HG03060 (cell line): ENCODE results near the gene DSTYK.

Source experiments
- ATAC-seq: cut with Tn5 transposase; IDR thresholded peaks from one replicate; pipeline ENCODE4 v1.9.1; 2021; ENCODE audit warnings: low read depth, moderate number of reproducible peaks; ENCODE audit not compliant: unreplicated experiment

The DSTYK gene

DNA sequence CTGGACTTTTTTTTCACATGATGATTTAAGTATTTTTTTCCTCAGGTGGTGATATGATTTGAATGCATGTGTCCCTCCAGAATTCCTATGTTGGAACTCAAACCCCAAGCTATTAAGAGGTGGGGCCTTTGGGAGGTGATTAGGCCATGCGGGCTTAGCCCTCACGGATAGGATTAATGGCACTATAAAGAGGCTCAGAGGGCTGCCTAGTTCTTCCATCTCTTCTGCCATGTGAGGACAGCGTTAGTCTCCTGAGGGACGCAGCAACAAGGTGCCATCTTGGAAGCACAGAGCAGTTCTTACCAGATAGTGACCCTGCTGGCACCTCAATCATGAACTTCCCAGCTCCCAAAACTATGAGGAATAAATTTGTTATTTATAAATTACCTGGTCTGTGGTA is 71.4 kb downstream of the DSTYK start:
- no peak for ATAC-seq

DNA sequence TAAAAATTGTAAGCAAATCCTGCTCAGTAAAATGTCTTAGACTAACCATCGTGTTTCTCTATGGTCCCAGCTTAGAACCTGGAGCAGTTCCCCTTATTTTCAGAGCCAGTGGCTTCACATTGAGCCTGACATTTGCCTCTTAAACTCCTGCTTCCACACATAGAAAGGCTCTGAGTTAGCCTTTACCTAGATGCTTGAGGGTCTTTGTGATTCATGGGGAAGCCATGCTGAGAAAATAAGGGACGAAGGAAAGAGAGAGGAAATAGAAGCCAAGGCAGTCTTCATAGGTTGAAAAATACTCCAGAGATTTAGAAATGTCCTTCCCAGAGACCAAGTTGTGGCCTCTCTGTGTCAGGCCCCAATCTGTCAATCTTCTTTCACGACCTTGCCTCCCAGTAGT is 73.6 kb downstream of the DSTYK start:
- ATAC-seq: no peak

DNA sequence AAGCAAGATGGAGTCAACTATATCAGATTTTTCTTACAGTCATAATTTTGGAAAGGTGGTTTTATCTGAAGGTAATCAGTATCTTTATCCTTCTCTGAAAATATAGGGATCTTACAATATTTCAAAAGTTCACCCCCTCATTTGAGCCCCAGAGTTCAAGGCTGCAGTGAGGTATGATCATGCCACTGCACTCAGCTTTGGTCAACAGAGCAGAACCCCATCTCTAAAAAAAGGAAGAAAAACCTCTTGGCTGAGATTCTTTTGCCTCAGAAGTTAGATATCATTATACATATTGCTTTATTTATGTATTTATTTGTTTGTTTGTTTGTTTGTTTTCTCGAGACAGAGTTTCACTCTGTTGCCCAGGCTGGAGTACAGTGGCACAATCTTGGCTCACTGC is 78.2 kb downstream of the DSTYK start:
- ATAC-seq: no peak

DNA sequence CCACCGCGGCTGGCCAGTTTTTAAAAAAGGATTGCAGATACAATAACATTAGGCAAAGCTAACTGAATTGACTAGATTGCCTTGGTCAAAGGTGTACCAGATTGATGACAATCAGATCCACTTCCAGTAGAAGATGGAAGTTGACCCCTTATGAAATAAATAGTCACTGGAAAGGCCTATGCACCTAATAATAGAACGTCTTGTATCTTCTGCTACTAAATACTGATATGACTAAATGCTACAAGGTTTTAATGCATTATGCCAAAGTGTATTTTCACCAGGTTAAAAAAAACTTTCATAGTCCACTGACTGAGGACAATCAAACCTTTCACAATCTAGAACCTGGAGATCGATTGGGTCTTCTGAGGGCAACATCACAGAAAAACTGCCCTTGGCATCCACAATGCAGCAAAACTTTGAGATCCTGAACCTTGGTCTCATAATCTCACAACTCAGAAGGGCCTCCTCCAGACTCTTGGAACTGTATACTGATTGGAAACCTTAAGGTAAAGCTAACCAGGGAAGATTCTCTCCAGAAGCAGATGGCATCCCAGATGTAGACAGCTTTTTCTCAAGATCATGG is 82.0 kb downstream of the DSTYK start:
- ATAC-seq: no peak

DNA sequence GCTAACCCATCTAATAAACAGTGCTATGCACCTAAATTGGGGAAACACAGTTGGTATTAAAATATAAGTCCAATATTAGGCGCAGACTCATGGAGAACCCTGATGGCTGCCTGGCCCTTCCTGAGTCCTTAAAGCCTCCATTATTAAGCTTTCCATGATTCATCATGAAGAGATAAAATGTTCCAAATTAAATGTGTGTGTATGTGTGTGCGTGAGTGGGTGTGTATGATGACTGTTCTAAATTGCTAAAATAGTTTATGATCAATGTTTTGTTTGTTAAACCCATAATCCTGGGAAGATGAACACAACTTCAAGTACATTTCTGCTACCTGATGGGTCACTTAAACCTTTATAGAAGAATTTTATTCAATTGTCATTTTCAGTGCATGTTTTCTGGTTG is 83.5 kb downstream of the DSTYK start:
- no peak for ATAC-seq

DNA sequence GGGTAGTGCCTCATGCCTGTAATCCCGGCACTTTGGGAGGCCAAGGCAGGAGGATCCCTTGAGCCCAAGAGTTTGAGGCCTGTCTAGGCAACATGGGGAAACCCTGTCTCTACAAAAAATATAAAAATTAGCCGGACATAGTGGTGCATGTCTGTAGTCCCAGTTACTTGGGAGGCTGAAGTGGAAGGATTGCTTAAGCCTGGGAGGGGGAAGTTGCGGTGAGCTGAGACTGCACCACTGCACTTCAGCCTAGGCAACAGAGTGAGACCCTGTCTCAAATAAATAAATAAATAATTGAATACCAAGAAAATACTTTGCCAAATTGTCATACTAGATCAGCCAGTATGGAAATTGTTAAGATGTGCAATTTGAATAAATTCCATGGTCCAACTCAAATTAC is 83.9 kb downstream of the DSTYK start:
- ATAC-seq: no peak

DNA sequence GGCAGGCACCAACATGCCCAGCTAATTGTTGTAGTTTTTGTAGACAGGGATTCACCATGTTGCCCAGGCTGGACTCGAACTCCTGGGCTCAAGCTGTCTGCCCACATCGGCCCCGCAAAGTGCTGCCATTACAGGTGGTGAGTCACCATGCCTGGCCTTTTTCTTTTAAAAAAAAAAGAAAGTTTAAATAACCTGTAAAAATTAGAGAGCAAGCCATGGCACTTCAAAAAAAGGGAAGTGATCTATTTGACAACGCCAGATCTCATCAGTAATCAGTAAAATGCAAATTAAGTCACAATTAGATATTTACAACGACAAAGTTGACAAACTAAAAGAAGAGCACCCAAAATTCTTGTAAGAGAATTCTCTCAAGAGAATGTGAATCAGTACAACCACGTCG is 86.8 kb downstream of the DSTYK start:
- no peak for ATAC-seq

DNA sequence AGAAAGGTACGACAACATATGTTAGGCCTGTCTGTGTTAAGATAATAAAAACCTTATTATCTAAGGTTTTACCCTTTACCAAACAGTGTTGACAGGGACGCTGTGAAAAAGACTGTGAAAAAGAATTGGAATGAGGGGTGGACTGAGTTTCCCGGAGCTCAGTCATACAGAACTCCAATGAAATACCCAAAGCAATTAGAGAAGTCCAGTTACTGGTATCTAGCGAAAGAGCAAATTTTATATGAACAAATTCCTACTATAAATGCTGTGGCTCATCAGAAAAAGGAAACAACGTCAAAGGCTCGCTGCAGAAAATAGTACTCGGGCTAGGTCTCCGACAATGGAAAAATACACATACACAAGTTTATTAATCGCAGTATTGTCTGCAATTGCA is 89.0 kb downstream of the DSTYK start:
- ATAC-seq: no peak

DNA sequence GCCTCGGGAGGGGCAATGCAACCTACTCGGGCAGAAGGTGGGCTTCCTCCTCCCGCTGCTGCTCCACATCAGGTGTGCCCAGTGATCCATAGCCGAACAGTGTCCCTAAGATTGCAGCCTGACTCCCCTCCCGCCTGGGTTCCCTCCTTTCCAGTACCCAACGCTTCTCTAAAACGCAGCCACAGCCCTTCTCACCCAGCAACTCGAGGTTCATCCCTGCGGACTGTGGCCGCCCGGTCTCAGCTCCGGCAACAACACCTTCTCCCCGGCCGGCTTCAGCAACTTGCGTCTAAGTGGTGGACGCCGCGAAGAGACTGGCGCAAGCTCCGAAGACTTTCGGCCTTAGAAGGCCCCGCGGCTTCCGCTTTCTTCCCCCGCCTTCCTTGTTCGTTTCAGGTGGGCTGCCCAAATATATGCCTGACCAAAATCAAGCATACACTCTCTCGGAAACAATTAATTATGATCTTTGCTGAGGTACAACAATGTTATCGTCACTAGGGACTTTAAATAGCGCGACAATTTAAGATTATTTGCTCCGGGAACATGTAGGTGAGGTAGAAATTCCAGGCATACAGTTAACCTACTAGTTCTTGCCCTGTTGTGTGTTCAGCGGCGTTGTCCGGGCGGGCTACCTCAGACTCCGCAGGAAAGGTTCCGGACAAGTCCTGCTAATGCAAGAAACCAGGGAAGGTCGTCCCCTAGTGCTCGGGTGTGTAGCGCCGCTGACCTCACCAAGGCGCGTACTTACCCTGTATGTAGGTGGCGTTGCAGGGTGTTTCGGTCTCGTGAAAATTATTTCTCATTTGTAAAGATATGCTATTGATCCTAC is 89.6 kb downstream of the DSTYK start, which contains the start of gene RBBP5:
RBBP5 (minus strand) TSS at position 319 of the 829 bp plus-strand sequence; CDS start at position 214, 105 bp downstream.
- peak; percentile 79 for ATAC-seq

DNA sequence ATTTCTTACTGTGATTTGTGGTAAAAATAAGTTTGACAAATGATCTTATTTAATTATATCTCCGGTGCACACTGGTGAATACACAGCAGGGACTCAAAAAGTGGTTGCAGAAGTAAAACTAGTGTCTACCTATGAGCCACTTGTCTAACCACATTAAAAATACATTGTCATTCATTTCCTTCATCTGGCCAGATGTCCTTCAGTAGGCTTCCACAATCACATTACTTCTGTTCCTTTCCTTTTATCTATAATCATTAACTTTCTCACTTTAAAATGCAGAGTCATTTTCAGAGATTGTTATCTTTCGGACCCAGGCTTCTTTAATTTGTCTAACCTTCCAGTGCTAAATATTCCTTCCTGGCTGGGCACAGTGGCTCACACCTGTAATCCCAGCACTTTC is 92.8 kb downstream of the DSTYK start:
- ATAC-seq: no peak

DNA sequence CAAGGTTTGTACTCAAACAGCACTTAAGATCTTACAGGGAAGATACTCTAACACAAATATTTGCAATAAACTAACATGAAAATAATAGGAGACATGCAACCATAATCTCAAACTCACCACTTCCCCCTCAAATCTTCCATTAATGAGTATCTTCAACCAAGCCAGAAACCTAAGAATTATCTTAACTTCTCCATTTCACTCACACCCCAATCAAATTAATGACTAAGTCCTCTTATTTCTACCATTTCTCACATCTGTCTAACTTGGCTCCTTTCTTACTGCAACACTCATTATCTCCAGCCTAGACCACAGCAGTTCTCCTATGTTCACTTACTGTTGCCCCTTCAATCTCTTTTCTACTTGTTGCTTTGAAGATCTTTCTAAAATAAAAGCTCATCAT is 100.1 kb downstream of the DSTYK start:
- ATAC-seq: no peak

DNA sequence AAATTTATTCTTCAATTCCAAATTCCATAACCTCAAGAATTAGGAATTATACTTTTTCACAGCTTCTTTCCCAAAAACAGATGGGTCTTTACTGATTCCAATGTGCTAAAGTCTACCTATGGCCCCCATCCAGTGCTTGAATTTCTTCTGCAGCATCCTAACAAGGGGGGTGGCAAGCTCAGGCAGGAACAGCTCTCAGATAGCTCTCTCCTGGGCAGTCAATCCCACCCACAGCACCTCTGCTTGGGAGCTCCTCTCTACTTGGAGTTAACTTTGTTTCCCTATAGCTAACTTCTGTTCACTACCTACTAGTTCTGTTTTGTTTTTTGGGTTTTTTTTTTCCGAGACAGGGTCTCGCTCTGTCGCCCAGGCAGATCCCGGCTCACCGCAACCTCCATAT is 101.8 kb downstream of the DSTYK start:
- ATAC-seq: no peak

DNA sequence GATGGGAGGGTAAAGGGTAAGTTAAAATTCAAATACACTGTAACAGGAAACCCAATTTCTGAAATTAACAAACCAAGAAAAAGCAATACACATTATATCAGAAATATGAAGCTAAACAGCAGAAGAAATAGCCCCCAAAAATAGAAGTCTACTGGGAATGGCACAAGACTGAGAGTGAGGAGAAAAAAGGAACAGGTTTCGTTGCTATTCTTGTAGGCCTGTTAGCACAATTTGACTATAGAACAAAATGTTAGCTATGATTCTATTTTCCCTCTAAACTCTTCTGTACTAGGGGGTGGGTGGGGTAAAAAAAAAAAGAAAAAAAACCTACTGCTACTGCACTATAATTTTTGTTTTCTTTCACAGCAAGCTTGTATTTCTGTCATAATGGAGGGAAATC is 102.2 kb downstream of the DSTYK start:
- no peak for ATAC-seq

DNA sequence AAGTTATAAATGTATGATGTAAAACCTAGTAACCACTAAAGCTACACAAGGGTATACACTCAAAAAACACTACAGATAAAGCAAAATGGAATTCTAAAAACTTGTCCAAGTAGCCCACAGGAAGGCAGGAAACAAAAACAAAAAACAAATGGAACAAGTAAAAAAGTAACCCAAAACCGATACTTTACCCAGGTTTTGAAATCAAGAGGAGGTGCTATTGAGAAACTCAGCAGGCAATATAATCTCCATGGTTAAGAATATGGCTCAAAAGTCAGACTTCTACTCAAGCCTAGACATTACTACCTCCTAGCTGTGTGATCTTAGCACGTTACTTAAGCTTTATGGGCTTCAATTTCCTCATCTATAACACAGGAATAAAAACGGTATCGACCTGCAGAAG is 103.0 kb downstream of the DSTYK start:
- no peak for ATAC-seq

DNA sequence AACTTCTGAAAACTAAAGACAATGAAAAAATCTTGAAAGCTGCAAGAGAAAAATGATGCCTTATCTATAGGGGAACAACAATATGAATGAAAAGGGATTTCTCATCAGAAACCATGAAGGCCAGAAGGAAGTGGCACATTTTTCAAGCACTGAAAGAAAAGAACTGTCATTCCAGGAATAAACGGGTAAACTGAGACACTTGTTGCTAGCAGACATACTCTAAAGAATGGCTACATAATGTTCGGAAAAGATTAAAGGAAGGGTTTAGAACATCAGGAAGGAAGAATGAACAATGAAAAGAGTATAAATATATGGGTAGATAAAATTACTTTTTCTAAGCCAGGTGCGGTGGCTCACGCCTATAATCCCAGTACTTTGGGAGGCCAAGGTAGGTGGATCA is 104.2 kb downstream of the DSTYK start:
- no peak for ATAC-seq

DNA sequence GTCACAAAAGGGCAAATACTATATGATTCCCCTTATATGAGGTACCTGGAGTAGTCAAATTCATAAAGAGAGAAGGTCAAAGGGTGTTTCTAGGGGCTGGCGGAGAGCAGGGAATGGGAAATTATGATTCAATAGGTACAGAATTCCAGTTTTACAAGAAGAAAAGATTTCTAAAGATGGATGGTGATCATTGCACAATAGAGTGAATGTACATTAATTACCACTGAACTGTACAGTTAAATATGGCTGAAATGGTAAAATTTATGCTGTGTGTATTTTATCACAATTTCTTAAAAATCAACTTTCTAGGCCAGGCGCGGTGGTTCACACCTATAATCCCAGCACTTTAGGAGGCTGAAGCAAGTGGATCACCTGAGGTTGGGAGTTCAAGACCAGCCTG is 109.1 kb downstream of the DSTYK start:
- ATAC-seq: no peak

DNA sequence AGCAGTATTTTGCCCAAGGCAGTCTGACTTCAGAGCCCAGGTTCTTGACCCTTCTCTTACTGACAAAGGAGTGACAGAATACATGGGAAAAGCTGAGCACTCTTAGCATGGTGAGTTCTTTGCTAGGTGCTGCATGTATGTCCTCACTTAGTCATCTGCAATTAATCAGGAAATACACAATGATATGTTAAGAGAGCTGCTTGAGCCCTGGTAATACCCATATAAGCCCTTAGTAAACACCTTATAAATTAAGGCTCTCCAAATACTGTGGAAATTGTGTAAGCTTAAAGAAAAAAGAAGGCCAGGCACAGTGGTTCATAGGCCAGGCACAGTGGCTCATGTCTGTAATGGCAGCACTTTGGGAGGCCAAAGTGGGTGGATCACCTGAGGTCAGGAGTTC is 113.3 kb downstream of the DSTYK start:
- no peak for ATAC-seq

DNA sequence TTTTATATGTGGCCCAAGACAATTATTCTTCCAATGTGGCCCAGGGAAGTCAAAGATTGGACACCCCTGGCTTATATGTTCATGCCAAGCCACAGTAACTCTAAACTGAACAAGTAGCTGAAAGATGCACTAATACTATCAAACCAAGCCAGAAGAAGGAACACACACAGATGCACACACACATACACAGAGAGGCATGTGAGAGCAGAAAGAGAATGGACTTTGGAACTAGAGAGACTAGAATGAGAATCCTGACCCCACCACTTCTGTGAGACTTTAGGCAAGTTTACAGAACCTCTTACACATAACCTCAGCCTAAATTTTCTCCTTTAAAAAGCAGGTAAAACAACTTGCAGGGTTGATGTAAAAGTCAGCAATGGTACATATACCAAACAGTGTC is 116.1 kb downstream of the DSTYK start:
- no peak for ATAC-seq
